ENCODE measurements around the gene BAG3. TPM values are rescaled to one million over a fixed set of nuclear protein-coding genes. Genes with fewer than 3 reads are reported as not detected.

Gene BAG3
- total and polyA plus RNA-seq, 9 of the 15 experiments (the other 6 are each of a cell fraction or from before 2014, with no cell fraction given): 2.6 to 27.4 (median 7.2) TPM

GRCh38 chr10:119620241-119621077 is 30.7 kb upstream of the BAG3 start:
- ATAC-seq (no peak), FAIRE-seq (no peak), DNase-seq (ENCODE audit: extremely low read depth in 1 of 4, low spot score in 3 of 4) (no peak)
- peaks cover 0 to 8% of the 10 kb centered on the region in 2 experiments; a peak in 3 of 5 replicates for H3K4me1 ChIP-seq (replicated peaks in 1 of 2; ENCODE audit: control insufficient read depth in 2 of 2, insufficient read depth in 2 of 2, low read length in 2 of 2)
- no peaks in the 10 kb centered on the region for H3K79me2 ChIP-seq (ENCODE audit: control insufficient read depth, insufficient read depth, low read length)
- H2AFZ ChIP-seq (ENCODE audit: low read depth, low read length): no peak overlapping the region
- intact Hi-C loops (cut with micrococcal nuclease): no loop called here
- ChIA-PET CTCF (ENCODE audit: low intra/inter-chr PET ratio) (no interaction called here), POLR2A (interaction anchor here (1.0 kb wide), 1 partner anchor 23 kb away, joined by 3 read pairs; no protein-coding TSS in a partner anchor)
- no peaks in the 10 kb centered on the region for H3K36me3 ChIP-seq (ENCODE audit: control insufficient read depth, insufficient read depth, low read length)
- H3K9ac ChIP-seq (ENCODE audit: insufficient read depth in 1 of 2, low read depth in 2 of 2, low read length in 2 of 2): no peak overlapping the region
- no peak overlapping the region for H3K27ac ChIP-seq (ENCODE audit: extremely low read depth, low read depth, low read length)
- no peaks in the 10 kb centered on the region for H4K20me1 ChIP-seq (replicated peaks; ENCODE audit: control insufficient read depth, insufficient read depth, low read length)
- no peak overlapping the region for H3K4me2 ChIP-seq (ENCODE audit: insufficient read depth, low read length)
- 72% methylated on average over 6 of the region's 10 CpGs for WGBS (ENCODE audit: insufficient coverage, low coverage, missing lambda C conversion rate)
- no peak for TF ChIP-seq HDAC8 (tag; IDR thresholded peaks at IDR 0.05)
- no peak for TF ChIP-seq SRSF9 (IDR thresholded peaks at IDR 0.05; ENCODE audit: borderline replicate concordance, low read depth, low read length)
- no peak for TF ChIP-seq HBP1 (CRISPR knock-in tag; IDR thresholded peaks at IDR 0.05)
- no peak for TF ChIP-seq ZFP30 (CRISPR knock-in tag; IDR thresholded peaks at IDR 0.05; ENCODE audit: borderline replicate concordance)
- no peak for TF ChIP-seq HES1 (IDR thresholded peaks at IDR 0.05; ENCODE audit: low read depth)
- no peak for TF ChIP-seq ZC3H11A (IDR thresholded peaks at IDR 0.05; ENCODE audit: low read depth, low read length)
- TF ChIP-seq TBP (optimal IDR thresholded peaks at IDR 0.05; ENCODE audit: low read depth, low read length): no peak
- no peak for TF ChIP-seq SIN3B (IDR thresholded peaks at IDR 0.05; ENCODE audit: low read depth)
- no peak for TF ChIP-seq RBFOX2 (IDR thresholded peaks at IDR 0.05; ENCODE audit: low read depth, low read length)
- no peak for TF ChIP-seq MIER1 (IDR thresholded peaks at IDR 0.05; ENCODE audit: low read depth)
- TF ChIP-seq ARID3B (CRISPR knock-in tag; IDR thresholded peaks at IDR 0.05; ENCODE audit: borderline replicate concordance): no peak
- no peaks in the 10 kb centered on the region for H3K27me3 ChIP-seq (ENCODE audit: control insufficient read depth in 2 of 2, insufficient read depth in 2 of 2, low read length in 2 of 2)
- H3K9me3 ChIP-seq (replicated peaks; ENCODE audit: control insufficient read depth, insufficient read depth, low read depth, low read length): no peaks in the 10 kb centered on the region
- no peak overlapping the region for H3K4me3 ChIP-seq
- in situ Hi-C loops (cut with MboI): no loop called here
- no TSS peak for BruUV-seq (replicated peaks)
- no peaks in the 10 kb centered on the region for H3K9me1 ChIP-seq (ENCODE audit: control insufficient read depth, insufficient read depth, low read length)
